NT2/D1 (cell line): ENCODE results near the gene MAGI1.

ENCODE experiments used
- YY1 ChIP-seq: IDR thresholded peaks from 2 replicates; pipeline ENCODE4 v1.6.1; 2011; ENCODE audit not compliant: insufficient read length, insufficient read depth
- ZNF274 ChIP-seq: IDR thresholded peaks from 2 replicates; pipeline ENCODE4 v1.6.1; 2011; ENCODE audit warnings: mild to moderate bottlenecking, low read depth, low read length

DNA sequence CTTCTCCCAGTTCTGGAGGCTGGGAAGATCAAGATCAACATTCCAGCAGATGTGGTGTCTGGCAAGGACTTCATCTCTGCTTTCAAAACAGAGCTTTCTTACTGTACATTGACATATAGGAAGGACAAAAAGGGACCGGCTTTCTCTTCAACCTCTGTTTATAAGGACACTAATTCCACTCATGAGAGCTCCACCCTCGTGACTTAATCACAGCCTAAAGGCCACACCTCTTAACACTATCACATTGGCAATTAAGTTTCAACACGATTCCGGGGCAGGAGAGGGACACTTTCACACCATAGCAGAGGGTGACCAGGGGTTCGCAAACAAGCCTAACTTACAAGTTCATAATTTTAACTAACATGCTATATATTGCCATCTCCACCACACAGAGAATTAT is 231.5 kb downstream of the MAGI1 start:
- no peak for TF ChIP-seq ZNF274
- TF ChIP-seq YY1 = no peak
